PC-9 (cell line): Measurements from ENCODE around the gene AHDC1.

Experiments used
- CTCF ChIP-seq: fragments of 200-600 bp; sonication (generic); conservative IDR thresholded peaks from 2 replicates; pipeline ENCODE4 v1.6.1; 2017; ENCODE audit warnings: mixed run types, antibody characterized with exemption, mild to moderate bottlenecking, moderate library complexity
- EZH2 ChIP-seq: fragments of 200-600 bp; sonication (generic); IDR thresholded peaks from 2 replicates; pipeline ENCODE4 v1.8.0; 2017; ENCODE audit warnings: antibody characterized with exemption, low read depth

GRCh38 chr1:27652111-27652864 is 48.3 kb upstream of the AHDC1 start:
- no peak for TF ChIP-seq CTCF
- no peak for TF ChIP-seq EZH2
